Amygdala (tissue), 56 donors: ENCODE data around the gene DACH1.

Source experiments
- DNase-seq, 56 donors: peaks; one replicate each; lab custom pipeline; 2025; lab: John Stamatoyannopoulos, UW

The DACH1 gene

DNA sequence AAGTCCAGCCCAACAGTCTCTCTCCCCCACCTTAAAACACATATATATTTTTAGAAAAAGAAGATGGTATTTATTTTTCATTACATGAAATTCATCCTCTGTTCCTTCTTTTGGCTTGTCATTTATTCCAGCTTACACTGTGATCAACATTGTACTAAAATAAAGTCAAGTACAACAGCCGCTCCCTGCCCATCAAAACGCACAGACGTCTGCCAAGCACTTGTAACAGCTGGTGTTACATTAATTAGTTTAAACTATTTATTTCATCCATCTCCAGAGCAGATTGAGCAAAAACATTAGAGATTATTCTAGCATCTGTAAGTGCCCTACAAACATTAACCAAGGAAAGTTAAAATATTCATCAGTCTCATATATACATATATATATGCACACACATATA, 350.5 kb downstream of the DACH1 start:
- DNase-seq = no peak

DNA sequence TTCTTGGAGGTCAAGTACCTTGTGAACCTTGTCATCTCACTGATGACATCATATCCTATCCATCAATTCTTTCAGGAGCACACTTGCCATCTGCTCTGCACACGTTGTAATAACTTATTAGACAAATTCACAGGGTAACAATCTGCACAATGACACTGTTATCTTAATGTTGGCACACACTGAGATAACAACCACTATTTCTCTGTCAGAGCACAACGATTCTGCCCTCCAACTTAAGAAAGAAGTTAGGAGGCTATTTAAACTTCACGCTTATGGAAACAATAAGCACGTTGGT, 351.3 kb downstream of the DACH1 start:
- DNase-seq = no peak

DNA sequence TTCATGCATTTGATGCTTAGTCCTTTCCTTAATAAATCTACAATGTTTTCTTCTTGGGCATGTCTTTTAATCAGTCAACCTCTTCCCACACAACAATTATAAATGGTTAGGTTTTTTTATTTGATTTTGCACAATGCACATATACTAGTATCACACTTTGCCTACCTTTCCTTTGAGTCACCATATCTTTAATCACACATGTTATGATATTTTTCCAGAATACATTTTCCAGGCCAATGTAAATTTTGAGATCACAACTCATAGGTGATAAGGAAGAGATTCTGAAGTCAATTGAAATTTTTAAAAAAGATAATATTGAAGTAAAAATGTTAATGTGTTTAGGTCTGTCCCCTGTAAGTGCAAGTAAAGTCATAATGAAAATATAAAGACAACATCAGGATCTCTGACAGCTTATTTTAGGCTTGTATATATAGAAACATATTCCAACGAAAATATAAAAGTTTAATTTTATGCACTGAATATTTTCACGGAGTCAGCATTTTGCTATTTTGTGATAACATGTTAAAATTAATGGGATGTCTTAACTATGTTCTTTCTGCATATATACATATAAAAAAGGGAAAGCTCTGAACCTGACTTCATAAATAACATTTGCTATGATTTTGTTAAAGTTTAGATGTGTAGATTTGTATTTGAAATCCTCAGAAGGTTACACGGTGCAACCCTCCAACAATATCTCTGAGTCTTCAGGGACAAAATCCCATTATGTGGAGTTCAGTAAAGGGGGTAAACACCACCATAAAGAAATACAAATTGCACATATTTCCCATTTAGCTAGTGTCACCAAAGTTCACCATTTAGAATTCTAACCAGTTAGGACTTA, 351.9 kb downstream of the DACH1 start:
- no peak for DNase-seq

DNA sequence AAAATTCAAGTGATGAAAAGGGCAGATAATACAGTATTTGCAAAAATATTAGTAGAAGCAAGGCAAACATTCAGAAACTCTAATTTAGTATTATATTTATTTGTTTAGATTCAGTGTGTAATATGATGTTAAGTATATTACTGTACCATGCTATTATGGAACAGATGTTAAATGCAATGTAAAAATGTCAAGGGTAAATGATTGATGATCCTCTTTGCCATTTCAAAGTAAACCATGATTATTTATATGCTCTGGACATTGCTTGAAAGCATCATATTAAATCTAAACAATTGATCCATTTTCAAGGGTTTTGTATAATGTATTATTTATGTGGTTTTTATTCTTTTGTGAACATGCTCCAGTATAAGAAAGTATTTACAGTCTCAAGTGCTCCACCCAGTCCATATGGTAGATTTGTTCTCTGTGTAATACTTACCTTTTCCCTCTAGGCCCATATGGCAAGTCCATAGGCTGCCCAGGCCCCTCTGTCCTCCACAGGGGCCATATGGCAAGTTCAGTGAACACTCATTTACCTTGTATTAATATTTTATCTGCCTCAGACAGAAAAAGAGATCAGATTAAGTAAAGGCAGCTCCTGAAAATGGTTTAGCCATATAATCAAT, 353.5 kb downstream of the DACH1 start:
- DNase-seq = no peak

DNA sequence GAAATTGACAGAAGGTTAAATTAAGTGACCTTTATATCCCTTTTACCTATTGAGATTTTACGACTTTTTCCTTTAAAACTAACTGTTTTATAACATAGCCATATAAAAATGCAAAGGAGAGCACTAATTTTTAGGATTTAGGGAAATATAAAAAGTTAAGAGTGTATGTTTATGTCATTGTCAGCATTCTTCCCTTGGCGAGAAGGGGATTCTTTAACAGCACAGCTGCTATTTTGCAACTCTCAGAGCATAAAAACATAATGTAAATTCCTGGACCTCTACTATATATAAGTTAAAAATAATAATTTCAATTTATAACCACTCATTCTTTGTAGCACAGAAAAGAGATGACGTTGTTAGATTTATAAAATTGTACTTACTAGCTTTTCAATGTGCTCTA, 363.2 kb downstream of the DACH1 start:
- DNase-seq = no peak

DNA sequence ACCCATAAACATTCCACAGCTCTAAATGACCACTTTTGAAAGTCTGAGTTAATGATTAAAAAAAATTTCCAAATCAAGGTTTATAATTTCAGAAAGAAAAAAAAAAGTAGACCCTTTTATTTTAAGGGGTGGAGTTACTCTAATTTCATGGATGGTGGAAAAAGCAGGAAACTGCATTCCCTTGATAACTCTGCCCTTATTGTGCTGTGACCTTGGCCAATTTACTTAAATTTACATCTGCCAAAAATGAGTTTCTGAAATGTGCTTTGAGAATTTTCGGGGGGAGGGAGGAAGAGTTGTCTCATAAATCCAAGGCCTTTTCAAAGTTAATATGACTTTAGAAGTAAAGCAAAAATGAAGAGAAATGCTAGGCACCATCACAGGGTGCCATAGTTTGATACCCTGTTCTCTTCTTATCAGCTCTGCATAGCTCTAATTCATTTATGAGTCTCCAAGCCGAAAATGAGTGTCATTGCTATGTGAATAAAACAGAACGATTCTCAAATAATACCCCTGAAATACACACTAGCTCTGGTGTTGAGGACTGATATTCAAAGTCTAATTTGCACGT, 367.0 kb downstream of the DACH1 start:
- DNase-seq = no peak

DNA sequence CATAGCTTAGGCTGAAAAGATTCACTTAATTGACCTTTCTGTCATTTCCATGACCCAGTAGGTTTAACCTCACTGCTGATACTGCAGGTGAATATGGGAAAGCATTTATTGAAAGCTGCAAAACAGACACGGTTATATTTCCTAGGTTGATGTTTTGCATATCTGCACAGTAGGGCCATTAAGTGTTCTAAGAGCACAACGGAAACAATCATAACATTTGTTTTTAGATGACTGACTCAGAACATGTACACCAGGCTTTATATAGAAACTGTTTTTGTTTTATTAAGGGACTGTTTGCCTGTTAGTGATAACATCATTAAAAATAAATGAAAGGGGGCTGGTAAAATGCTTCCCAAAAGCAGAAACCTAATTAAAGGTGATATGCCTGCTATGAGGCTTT, 367.8 kb downstream of the DACH1 start:
- no peak for DNase-seq

DNA sequence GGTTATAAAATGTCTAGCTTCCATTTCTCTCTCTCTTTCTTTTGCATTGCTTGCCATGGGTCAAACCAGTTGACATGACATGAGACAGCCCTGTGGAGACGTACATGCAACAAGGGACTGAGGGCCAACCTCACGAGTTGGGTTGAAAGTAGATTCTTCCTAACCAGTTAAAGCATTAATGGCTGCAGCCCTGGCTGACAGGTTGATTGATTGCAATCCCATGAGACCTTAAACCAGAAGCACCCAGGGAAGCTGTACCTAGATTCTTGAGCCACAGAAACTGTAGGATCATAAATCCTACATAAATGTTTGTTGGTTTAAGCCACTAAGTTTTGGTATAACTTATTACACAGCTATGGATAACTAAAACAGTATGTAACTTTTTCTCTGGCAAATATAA, 373.8 kb downstream of the DACH1 start:
- no peak for DNase-seq

DNA sequence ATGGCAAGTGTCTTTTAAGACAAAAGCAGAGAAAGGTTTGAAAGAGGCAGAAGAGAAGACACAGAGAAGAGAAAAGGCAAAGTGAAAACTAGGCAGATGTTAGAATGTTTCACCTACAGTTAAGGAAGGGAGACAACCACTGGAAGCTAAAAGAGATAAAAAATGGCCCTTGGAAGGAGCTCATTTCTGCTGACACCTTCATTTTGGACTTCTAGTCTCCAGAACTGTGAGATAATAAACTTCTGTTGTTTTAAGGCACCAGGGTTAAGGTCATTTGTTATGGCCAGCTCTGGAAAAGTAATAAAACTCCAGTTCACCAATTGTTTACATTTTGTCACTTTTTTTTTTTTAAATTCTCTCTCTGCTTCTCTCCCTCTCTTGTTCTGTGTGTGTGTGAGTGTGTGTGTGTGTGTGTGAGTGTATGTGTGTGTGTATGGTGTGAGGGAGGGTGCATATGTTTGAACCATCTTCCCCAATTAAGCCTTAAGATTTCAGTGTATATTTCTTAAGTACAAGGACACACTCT, 374.6 kb downstream of the DACH1 start:
- no peak for DNase-seq

DNA sequence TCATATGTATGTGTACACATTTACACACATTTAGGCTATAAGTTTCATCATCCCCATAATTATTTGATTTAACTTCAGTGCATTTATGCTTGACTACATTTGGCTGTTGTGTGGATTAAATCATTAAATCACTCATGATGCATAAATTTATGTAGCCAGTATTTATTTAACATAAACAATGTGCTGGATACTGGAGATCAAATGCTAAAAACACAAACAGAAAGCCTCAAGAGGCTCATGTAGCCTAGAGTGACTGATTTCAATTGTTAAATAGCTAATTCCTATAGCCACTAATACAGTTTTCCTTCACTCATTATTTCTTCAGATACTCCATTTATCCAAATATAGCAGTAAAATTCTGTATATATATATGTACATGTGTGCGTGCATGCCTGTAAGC, 376.0 kb downstream of the DACH1 start:
- DNase-seq = no peak

DNA sequence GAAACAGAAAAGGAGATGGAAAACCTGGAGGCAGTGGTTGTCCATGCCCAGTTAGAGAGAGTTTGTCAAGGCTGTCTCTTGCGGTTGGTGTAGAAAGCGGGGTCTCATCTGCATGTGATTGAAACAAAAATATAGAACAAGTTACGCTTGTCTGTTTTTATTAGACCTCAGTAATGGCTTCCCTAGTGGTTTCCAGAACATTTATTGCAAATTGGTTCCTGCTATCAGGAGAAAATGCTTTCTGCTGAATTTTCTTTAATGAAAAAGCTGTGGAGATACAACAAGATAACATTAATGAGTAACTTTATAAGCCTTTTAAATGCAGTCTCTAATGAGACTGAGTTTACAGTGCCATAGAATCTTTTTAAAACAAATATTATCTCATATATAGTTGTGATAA, 378.0 kb downstream of the DACH1 start:
- DNase-seq = no peak

DNA sequence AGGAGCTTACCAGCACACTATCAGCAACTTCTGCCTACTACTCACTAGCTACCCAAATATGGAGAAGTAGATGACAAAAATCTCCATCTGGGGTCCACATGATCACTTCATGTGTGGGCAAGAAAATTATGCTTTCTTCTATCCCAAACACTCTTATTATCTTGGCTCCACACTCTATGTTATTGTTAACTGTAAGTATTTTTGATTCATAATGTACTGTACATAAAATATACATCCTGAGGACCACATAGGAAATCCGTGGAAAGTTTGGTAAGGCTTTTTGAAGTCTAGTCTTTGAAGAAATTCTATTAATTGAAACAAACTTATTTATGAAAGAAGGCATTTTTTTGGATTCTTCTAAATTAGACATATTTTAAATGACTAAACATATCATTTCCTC, 378.8 kb downstream of the DACH1 start:
- no peak for DNase-seq

DNA sequence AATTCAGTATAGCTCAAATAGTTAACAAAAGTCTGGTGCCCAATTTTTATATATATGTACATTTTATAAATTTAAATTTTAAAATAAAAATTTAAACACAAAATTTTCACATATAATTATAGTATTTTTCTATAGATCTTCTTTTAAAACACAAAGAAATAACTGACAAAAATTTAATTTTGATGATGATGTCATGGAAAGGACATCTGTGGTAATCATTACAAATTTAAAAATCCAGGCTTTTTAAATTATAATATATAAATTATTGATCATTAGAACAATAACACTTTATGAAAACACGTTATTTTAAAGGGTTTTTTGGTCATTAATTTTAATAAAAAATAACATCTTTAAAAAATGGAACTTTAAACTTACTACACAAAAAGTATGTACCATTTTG, 381.1 kb downstream of the DACH1 start:
- no peak for DNase-seq

DNA sequence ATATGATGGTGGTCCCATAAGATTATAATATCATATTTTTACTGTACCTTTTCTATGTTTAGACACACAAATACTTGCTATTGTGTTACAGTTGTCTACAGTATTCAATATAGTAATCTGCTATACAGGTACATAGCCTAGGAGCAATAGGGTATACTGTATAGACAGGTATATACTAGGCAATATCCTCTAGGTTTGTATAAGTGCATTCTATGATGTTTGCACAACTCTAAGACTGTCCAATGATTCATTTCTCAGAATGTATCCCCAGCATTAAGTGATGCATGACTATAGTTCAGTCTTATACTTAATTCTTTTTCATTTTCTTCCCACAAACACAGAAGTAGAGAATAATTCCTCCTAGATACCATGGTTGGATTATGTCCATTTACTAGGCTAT, 383.3 kb downstream of the DACH1 start:
- no peak for DNase-seq

DNA sequence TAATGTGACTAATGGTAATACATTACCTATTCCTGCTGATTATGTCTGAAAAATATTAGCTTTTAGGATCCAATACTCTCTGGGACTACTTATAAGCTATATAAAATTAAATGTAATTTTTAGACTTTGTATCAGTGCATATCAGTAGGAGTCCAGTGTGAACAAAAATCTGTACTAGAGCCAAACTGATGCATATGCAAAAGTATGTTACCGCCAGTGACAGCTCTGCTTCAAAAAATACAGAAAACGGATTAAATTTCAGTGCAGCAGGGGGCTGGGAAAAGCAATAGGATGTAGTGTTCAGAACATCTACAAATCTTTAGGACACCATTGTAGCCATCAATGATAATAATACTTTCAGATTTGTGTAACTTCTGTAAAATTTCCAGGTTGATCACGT, 385.5 kb downstream of the DACH1 start:
- no peak for DNase-seq

DNA sequence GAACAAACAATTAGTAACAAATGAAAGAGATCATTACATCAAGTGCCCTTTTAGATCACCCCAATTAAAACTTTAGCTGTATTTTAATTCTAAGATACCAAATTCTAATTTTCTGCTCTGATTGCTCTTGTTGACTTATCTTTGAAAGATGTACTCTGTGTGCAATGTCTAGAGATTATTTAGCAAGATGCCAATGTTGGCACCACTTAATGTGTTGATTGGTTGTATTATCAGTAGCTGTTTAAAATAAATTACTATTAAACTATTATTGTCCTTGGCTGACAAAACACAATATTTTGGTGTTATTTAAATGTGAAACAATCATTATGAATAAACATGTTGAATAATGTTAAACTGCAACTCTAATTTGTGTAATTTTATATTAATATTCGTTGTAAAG, 386.0 kb downstream of the DACH1 start:
- DNase-seq = no peak

DNA sequence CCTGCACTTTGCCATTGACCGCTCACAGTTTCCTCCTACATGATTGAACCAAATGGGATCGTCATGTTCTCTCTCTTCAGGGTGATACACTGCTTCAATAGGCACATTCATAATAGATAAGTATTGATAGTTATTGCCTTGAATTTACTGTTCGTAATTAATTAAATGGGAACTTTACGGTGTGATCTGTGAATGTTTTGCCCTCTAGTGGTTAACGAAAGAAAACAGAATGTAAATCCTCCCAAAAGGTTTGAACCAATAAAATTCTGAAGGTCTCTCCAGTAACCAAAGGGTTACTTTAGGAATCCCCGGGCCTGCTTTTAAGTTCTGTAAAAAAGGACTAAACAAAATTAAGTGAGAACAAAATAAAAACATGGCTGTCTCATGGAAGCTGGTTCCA, 389.3 kb downstream of the DACH1 start:
- no peak for DNase-seq

DNA sequence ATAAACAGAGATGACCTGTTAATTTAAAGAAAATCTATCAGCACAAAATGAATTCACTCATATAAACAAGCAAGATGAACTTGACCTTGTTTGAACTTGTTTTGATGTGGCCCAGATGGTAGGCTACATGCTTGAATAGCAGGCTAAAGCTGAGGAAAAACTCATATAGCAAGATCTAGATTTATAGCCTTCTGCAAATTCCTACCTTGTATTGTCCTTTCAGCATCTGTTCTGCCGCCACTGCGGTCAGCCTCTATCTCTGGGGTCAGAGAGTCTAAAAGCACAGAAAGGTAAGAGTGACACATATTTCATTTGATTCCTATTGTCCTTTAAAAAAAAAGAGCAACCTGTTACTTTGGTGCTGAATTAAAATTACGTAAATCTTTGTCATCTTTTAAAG, 392.1 kb downstream of the DACH1 start:
- DNase-seq = no peak

DNA sequence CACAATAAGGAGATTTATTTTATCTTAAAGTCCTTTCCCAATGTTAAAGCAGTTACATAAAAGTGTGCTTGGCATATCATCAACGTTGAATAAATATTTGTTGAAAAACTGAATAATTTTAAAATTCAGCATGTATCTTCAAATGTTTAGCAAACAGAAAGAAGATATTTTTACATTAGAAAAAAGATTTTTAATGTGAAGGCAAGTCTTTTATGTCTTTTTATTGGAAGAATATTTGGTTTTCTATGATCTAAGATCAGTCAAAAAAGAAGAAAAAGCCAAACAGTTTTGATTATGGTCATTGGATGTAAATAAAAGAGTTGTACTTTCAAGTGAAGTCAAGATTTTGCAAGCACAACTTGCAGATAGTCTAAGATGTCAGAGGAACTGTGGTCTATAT, 397.4 kb downstream of the DACH1 start:
- DNase-seq = no peak

DNA sequence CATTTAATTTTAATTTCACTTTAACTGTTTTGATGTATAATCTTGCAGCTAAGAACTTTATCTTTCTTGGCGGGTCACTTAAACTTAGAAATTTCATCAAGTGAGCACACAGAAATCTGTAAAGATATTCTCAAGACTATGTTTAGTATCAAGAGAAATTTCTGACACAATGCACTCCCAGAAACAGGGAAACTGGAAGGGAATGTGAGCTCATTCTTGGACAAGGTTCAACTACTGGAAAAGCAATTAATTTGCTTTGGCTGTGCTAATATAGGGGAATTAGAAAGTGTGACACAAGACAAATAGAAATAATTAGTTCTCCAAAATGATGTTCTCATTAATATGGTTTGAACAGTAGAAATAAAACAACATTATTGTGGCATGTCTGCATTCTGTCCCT, 402.3 kb downstream of the DACH1 start:
- no peak for DNase-seq

DNA sequence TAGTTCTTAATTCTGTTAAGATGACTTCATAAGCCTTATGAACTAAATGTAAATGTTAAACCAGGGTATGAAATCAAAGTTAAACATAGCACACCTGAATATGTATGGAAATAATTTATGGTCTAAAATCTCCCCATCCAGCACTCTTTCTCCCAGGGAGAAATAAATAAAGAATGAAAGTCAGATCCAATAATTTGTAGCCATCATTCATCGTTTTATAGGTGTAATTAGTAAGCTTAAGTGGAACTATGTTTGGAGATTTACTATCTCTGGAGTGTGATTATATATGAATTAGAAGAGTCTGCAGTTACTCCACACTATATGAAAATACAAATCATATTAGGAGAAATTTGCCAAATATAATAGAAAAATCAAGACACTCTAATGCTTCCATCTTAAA, 405.1 kb downstream of the DACH1 start:
- no peak for DNase-seq

DNA sequence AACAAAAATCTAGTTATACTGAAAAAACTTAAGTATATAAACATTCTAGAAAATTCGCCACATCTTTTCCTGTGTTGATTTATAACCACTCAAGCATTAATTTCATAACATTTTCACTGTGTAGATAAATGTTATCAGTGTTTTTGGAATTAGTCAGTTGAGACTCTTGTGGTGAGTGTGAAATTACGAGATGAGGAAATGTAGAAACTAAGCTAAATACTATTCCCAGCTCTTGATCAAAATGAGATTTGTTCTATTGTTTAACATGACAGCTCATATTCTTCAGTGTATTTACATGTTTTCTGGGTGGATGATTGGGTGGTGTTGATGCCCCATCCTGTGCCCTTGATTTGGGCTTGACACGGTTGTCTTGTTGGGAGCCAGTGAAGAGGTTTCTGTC, 406.8 kb downstream of the DACH1 start:
- DNase-seq = no peak
